CD4-positive, alpha-beta T cell treated with Interleukin-2 at 100 ng/mL for 4 hours (primary cell): ENCODE results near the gene TTYH3.
A peak's percentile ranks its signal among the peaks of the same experiment; 100 is the strongest.

ENCODE experiments used
- DNase-seq: peaks from one replicate; pipeline ENCODE4 v3.0.0-alpha.2; 2020; ENCODE audit warnings: low spot score

Gene TTYH3

DNA sequence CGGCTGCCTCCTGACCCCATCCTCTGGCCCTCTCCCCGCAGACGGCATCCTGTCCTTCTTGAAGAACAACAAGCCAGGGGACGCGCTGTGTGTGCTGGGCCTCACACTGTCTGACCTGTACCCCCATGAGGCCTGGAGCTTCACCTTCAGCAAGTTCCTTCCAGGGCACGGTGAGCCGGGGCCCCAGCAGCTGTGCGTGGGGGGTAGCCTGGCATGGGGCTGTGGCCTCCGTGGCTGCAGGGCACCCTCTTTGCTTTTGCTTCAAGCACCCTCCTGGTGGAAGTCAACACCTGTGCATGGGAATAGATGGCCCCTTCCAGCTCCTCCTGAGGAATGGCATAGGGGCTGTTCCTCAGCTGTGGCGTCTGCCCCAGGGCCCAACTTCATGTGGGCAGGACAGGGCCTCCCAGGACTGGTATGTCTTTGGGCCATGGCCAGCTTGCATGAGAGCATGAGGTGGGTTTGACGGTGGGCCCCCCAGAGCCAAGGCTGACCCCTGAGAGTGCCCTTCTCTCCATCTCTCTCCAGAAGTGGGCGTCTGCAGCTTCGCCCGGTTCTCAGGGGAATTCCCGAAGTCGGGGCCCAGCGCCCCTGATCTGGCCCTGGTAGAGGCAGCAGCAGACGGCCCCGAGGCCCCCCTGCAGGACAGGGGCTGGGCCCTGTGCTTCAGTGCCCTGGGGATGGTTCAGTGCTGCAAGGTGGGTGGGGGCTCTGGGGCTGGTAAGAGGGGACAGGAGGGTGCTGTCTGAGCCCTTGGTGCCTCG, 76.9 kb downstream of the TTYH3 start:
- no peak for DNase-seq

DNA sequence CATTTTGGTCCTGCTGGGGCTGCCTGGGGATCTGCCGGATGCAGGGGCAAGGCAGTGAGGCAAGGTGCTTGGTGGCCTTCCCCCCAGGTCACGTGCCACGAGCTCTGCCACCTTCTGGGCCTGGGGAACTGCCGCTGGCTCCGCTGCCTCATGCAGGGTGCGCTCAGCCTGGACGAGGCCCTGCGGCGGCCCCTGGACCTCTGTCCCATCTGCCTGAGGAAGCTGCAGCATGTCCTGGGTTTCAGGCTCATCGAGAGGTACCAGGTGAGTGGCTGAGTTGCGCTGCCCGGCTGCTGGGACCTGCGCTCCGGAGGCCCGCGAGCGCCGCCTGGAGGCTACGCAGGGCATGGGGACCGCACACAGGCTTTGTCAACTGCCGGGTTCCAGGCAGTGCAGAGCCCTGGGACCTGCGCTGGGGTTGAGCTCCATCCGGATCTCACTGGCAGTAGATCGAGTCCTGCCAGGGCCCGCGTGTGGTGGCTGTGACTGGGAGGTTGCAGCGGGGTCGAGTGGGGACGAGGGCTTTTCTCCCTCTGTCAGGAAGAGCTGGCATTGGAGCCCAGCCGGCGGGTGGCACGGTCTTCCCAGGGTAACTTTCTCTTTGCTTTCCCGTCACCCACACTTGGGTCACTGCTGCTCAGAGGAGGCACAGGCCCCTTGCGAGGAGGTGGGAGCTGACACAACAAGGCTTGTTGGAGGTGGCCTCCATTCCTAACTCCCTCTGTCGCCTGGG, 77.9 kb downstream of the TTYH3 start:
- DNase-seq: peak; percentile 78

DNA sequence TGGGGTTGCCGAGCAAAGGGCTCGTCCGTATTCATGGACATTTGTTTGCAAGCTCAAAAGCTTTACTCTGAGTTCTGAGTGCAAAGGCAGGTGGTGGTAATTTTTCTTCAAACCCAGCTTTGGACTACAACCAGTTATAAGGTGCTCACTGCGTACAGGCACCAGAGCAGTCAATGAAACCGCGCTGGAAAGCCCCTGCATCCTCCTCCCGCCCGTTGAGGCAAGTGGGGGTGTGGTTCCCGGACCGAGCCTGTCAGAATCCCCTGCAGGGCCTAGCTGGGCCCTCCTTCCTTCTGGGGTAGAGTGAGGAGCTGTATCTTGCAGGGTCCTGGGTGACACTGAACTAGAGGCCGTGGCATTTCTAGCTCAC, 78.5 kb downstream of the TTYH3 start:
- DNase-seq: peak; percentile 69

GRCh38 chr7:2710901-2711551, 79.2 kb downstream of the TTYH3 start:
- DNase-seq: peak; percentile 54

GRCh38 chr7:2711895-2712675, 80.3 kb downstream of the TTYH3 start:
- no peak for DNase-seq

- no peak for DNase-seq
Observed at GRCh38 chr7:2713370-2713769, 81.6 kb downstream of the TTYH3 start.

DNA sequence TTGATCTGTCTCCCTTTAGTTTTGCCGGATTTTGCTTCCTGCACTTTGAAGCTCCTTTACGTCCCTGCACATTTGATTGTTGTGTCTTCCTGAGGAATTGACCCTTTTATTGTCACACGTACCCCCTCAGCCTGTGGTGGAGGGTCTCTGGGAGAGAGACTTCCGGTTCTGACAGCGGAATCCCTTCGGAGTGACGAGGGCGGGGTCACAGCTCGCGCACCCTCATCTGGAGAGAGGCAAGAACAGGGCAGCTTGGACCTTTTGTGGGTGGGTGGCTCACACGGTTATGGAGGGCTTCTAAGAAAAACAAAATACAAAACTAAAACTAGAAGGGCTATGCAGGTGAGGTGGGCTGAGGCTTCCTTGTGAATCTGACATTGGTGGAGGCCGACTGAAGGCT, 82.2 kb downstream of the TTYH3 start:
- no peak for DNase-seq
